Measurements from ENCODE around the gene SLA2. TPM values are rescaled to one million over a fixed set of nuclear protein-coding genes. Genes with fewer than 3 reads are reported as not detected.
"Not testable (repeated sequence)": the region's sequence is repeated elsewhere in the genome, so short reads cannot be mapped to it uniquely, and the experiment has no call there.

The SLA2 gene, protein sequence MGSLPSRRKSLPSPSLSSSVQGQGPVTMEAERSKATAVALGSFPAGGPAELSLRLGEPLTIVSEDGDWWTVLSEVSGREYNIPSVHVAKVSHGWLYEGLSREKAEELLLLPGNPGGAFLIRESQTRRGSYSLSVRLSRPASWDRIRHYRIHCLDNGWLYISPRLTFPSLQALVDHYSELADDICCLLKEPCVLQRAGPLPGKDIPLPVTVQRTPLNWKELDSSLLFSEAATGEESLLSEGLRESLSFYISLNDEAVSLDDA
- total RNA-seq (2014; rRNA removed) (0.23 and 0.51 TPM in 2 replicates), Bru-seq, nascent RNA (percentile 30 among the genes with signal in this experiment), BruChase-seq, experiment 1, labeled RNA remaining after a 6-hour chase (percentile 43 among the genes with signal in this experiment), BruChase-seq, experiment 2, labeled RNA remaining after a 2-hour chase (percentile 40 among the genes with signal in this experiment)
- long read RNA-seq: 0 reads

DNA sequence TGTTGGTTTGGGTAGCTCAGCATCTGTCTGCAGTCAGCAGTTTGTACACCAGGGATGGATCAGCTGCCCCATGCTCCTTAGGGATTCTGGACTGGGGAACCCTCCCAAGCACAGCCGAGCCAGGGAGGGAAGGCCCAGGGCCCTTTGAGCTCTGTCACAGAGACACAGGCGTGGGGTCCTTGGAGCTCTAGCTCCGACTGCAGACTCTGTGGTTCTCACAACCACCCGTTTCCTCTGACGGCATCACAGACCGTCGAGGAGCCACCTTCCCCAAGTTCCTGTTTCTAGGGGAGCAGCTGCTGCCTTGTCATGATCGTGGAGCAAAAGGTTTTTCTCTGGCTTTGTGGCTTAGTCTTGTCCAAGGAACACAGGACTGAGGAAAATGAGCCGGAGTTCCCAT lies at the start of gene SLA2:
Gene SLA2 (minus strand): TSS at position 199 of the 400 bp plus-strand sequence. CDS start 4,861 bp downstream, outside the sequence.
- Histone ChIP-seq H2AFZ (ENCODE audit: low read length) (no peak within 1 kb of the TSS), H3K27ac (ENCODE audit: low read length) (no peak within 1 kb of the TSS), H3K27me3 (ENCODE audit: low read length) (no peaks in the 10 kb centered on the region), H3F3A (ENCODE audit: low read length, unreplicated experiment) (no peaks in the 10 kb centered on the region), H3K79me2 (ENCODE audit: low read length) (no peaks in the 10 kb centered on the region), H4K20me1 (ENCODE audit: low read length) (no peaks in the 10 kb centered on the region), H3K4me1 (ENCODE audit: insufficient read depth, low read length) (peaks cover 12% of the 10 kb centered on the region), H3K36me3 (ENCODE audit: low read depth, low read length) (no peaks in the 10 kb centered on the region), H3K4me3 (ENCODE audit: low read length) (no peak within 1 kb of the TSS), H3K9me3 (ENCODE audit: low read length) (no peaks in the 10 kb centered on the region), H3K9me2 (replicated peaks; ENCODE audit: low read length) (no peaks in the 10 kb centered on the region), H3K9ac (ENCODE audit: low read length) (no peak within 1 kb of the TSS), H3K4me2 (ENCODE audit: low read length) (no peak within 1 kb of the TSS)
- ATAC-seq (no peak), DNase-seq (no peak)
- no TSS peak for BruUV-seq (replicated peaks)
- ChIA-PET POLR2A (ENCODE audit: unreplicated experiment) (no interaction called here), CTCF (no interaction called here)
- TF ChIP-seq, protein P1, sequence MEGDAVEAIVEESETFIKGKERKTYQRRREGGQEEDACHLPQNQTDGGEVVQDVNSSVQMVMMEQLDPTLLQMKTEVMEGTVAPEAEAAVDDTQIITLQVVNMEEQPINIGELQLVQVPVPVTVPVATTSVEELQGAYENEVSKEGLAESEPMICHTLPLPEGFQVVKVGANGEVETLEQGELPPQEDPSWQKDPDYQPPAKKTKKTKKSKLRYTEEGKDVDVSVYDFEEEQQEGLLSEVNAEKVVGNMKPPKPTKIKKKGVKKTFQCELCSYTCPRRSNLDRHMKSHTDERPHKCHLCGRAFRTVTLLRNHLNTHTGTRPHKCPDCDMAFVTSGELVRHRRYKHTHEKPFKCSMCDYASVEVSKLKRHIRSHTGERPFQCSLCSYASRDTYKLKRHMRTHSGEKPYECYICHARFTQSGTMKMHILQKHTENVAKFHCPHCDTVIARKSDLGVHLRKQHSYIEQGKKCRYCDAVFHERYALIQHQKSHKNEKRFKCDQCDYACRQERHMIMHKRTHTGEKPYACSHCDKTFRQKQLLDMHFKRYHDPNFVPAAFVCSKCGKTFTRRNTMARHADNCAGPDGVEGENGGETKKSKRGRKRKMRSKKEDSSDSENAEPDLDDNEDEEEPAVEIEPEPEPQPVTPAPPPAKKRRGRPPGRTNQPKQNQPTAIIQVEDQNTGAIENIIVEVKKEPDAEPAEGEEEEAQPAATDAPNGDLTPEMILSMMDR (conservative IDR thresholded peaks at IDR 0.05; ENCODE audit: low read depth, low read length): no peak
- TF ChIP-seq EZH2 (IDR thresholded peaks at IDR 0.05; ENCODE audit: low read length, unreplicated experiment) (no peak), EZH2phosphoT487 (IDR thresholded peaks at IDR 0.05; ENCODE audit: borderline replicate concordance, low read length) (no peak)
- intact Hi-C loops (cut with micrococcal nuclease): no loop called here

DNA sequence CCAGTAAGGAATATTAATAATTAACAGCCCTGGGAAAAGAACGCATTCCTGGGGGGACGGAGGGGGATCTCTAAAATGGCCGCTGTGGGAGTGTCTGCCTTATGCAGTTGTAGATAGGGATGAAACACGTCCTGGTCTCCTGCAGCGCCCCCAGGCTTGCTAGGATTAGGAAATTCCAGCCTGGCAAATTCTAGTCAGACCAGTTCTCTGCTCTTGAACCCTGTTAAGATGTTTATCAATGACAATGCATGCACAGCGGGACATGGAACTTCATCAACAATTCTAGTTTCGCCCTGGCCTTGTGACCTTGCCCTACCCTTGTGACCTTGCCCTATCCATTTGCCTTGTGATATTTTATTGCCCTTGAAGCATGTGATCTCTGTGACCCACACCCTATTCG lies 49.5 kb upstream of the SLA2 start:
- H3K36me3 ChIP-seq (ENCODE audit: low read depth, low read length); H2AFZ ChIP-seq (ENCODE audit: low read length); intact Hi-C loops (cut with micrococcal nuclease); H3K9me3 ChIP-seq (ENCODE audit: low read length); BruUV-seq (replicated peaks); POLR2A ChIA-PET (ENCODE audit: unreplicated experiment); H3K9me2 ChIP-seq (replicated peaks; ENCODE audit: low read length); H3K4me1 ChIP-seq (ENCODE audit: insufficient read depth, low read length); ATAC-seq; H3K4me2 ChIP-seq (ENCODE audit: low read length); H3K27me3 ChIP-seq (ENCODE audit: low read length); H3K27ac ChIP-seq (ENCODE audit: low read length); H3F3A ChIP-seq (ENCODE audit: low read length, unreplicated experiment); H3K79me2 ChIP-seq (ENCODE audit: low read length); H3K9ac ChIP-seq (ENCODE audit: low read length); CTCF ChIA-PET; H4K20me1 ChIP-seq (ENCODE audit: low read length); DNase-seq; H3K4me3 ChIP-seq (ENCODE audit: low read length): not testable (repeated sequence)

DNA sequence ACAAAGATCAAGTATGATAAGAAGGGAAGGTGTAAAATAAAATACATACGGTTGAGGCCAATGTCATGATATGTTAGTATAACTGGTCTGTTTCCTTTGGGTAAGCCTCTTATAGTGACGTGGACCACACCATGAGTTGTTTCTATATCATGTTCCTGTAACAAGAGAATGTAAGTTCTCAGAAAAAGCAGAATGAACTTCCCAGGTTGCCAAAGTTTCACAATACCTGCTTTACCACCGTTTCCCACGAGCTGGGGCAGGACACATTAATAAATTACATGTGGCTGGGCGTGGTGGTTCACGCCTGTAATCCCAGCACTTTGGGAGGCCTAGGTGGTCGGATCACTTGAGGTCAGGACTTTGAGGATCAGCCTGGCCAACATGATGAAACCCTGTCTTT lies 42.6 kb upstream of the SLA2 start:
- H3K4me2 ChIP-seq (ENCODE audit: low read length): no peak overlapping the region
- no TSS peak for BruUV-seq (replicated peaks)
- TF ChIP-seq, protein P1 (conservative IDR thresholded peaks at IDR 0.05; ENCODE audit: low read depth, low read length): no peak
- TF ChIP-seq EZH2phosphoT487 (IDR thresholded peaks at IDR 0.05; ENCODE audit: borderline replicate concordance, low read length) (no peak), EZH2 (IDR thresholded peaks at IDR 0.05; ENCODE audit: low read length, unreplicated experiment) (no peak)
- no peaks in the 10 kb centered on the region for H4K20me1 ChIP-seq (ENCODE audit: low read length)
- H3K9me3 ChIP-seq (ENCODE audit: low read length): no peaks in the 10 kb centered on the region
- peaks cover 5% of the 10 kb centered on the region; the same call in 1 of the 2 replicates for H3K36me3 ChIP-seq (ENCODE audit: low read depth, low read length)
- intact Hi-C loops (cut with micrococcal nuclease): no loop called here
- no peaks in the 10 kb centered on the region for H3K9me2 ChIP-seq (replicated peaks; ENCODE audit: low read length)
- H3K27ac ChIP-seq (ENCODE audit: low read length): no peak overlapping the region
- no peaks in the 10 kb centered on the region for H3K4me1 ChIP-seq (ENCODE audit: insufficient read depth, low read length)
- no peaks in the 10 kb centered on the region for H3F3A ChIP-seq (ENCODE audit: low read length, unreplicated experiment)
- POLR2A ChIA-PET (ENCODE audit: unreplicated experiment): no interaction called here
- H3K9ac ChIP-seq (ENCODE audit: low read length): no peak overlapping the region
- H3K27me3 ChIP-seq (ENCODE audit: low read length): no peaks in the 10 kb centered on the region
- CTCF ChIA-PET: no interaction called here
- no peaks in the 10 kb centered on the region for H3K79me2 ChIP-seq (ENCODE audit: low read length)
- no peak overlapping the region for H3K4me3 ChIP-seq (ENCODE audit: low read length)
- ATAC-seq (no peak), DNase-seq (no peak)
- no peak overlapping the region for H2AFZ ChIP-seq (ENCODE audit: low read length)
